Neutrophil (primary cell): ENCODE measurements around the gene LRMDA.

Source experiments
- H3K27ac ChIP-seq: fragments of 200-600 bp; sonication (generic); 2 replicates; pipeline ENCODE4 v1.5.1; 2016; ENCODE audit warnings: mild to moderate bottlenecking, moderate library complexity
- H3K27me3 ChIP-seq: fragments of 200-600 bp; sonication (generic); 2 replicates; pipeline ENCODE4 v1.6.0; 2016; ENCODE audit warnings: mild to moderate bottlenecking
- H3K36me3 ChIP-seq: fragments of 200-600 bp; sonication (generic); 2 replicates; pipeline ENCODE4 v1.5.1; 2017
- H3K4me1 ChIP-seq, 2 experiments: fragments of 200-600 bp in 1 of 2; sonication (generic) in 1 of 2; 1 replicate in 1 of 2; 2 replicates in 1 of 2; pipeline versions ENCODE4 v1.5.1 to v1.6.1; 2013 to 2016; ENCODE audit warnings: low read depth in 1 of 2, low read length in 1 of 2, mild to moderate bottlenecking in 1 of 2, moderate library complexity in 1 of 2; ENCODE audit not compliant: control insufficient read depth in 1 of 2, insufficient read depth in 1 of 2
- H3K4me3 ChIP-seq, 2 experiments: fragments of 200-600 bp in 1 of 2; sonication (generic) in 1 of 2; 1 replicate in 1 of 2; 2 replicates in 1 of 2; pipeline ENCODE4 v1.5.1; 2013 to 2016; ENCODE audit warnings: low read depth in 1 of 2, low read length in 1 of 2, mild to moderate bottlenecking in 1 of 2, moderate library complexity in 1 of 2
- H3K9me3 ChIP-seq: fragments of 200-600 bp; sonication (generic); 2 replicates; pipeline ENCODE4 v1.5.1; 2016
- TF ChIP-seq, protein P1 (sequence below): fragments of 200-600 bp; sonication (generic); IDR thresholded peaks from 2 replicates; pipeline ENCODE4 v1.5.1; 2016; ENCODE audit warnings: antibody characterized with exemption

LRMDA gene

DNA sequence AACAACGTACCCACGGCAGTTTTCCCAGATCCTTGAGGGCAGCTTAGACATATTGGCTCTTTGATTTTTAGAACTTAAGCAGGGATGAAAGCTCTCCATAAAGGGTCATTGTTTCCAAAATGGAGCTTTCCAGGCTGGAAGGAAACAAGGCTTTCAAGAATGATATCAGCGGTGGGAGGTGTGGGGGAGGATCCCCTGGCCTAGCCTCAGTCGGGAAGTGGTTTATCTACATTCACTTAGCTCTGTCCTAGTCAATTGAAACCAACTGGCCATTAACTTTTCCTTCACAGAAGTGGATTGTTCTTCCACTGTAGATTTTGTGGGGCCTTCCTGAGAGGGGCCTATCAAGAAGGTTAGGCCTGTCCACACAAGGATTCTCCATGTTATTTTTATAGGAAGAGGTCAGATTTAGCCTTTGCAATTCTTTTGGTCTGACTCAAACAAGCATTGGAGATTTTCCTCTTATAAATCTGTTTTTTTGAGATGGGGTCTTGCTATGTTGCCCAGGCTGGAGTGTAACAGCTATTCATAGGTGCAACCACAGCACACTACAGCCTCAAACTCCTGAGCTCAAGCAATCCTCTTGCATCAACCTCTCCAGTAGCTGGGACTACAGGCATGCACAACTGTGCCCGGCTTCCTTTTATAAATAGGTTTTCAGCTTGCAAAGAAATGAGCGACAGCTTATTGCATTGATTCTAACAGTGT is 343.5 kb downstream of the LRMDA start:
- Histone ChIP-seq H3K27ac (no peak overlapping the region), H3K27me3 (no peaks in the 10 kb centered on the region), H3K9me3 (no peaks in the 10 kb centered on the region), H3K36me3 (no peaks in the 10 kb centered on the region), H3K4me1 (peaks cover 19 to 20% of the 10 kb centered on the region in 2 experiments), H3K4me3 (no peak overlapping the region)
- TF ChIP-seq, protein P1, sequence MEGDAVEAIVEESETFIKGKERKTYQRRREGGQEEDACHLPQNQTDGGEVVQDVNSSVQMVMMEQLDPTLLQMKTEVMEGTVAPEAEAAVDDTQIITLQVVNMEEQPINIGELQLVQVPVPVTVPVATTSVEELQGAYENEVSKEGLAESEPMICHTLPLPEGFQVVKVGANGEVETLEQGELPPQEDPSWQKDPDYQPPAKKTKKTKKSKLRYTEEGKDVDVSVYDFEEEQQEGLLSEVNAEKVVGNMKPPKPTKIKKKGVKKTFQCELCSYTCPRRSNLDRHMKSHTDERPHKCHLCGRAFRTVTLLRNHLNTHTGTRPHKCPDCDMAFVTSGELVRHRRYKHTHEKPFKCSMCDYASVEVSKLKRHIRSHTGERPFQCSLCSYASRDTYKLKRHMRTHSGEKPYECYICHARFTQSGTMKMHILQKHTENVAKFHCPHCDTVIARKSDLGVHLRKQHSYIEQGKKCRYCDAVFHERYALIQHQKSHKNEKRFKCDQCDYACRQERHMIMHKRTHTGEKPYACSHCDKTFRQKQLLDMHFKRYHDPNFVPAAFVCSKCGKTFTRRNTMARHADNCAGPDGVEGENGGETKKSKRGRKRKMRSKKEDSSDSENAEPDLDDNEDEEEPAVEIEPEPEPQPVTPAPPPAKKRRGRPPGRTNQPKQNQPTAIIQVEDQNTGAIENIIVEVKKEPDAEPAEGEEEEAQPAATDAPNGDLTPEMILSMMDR: no peak

DNA sequence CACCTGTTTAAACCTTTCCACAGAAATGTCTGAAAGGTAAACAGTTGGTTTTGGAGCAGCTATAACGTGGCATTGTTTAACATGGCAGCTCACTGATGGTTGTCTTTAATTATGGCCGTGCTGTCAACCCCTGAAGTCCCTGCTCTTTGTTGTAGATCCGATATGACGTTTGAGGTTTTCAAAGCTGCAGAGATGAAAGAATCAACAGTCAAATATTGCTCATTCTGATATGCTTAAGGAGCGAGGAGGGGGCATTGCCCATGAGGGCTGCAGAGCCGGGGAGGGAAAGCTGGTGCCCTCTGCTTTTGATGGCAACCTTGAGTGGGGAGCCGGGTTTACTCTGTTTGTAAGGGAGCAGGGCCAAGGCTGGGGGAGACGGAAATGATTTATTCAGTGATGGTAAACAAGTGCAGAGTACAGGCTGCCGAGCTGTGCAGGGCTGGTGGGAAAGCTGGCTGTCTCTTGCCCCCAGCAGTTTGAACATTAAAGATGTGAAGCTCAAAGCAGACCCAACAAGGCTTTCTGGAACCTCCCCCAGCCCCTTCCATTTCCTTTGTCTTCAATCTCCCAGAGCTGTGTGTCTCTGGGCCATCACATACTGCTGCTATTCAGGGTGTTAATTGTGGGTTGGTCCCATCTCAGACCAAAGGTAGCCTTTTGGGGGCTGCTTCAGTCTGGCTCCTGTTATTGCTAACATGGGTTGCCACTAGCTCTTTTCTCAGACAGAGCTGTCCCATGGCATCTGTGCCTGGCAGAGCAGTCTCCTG is 345.5 kb downstream of the LRMDA start:
- Histone ChIP-seq H3K4me3 (no peak overlapping the region), H3K4me1 (peaks cover 5 to 6% of the 10 kb centered on the region in 2 experiments), H3K27me3 (no peaks in the 10 kb centered on the region), H3K36me3 (no peaks in the 10 kb centered on the region), H3K27ac (no peak overlapping the region), H3K9me3 (no peaks in the 10 kb centered on the region)
- TF ChIP-seq, protein P1: no peak

DNA sequence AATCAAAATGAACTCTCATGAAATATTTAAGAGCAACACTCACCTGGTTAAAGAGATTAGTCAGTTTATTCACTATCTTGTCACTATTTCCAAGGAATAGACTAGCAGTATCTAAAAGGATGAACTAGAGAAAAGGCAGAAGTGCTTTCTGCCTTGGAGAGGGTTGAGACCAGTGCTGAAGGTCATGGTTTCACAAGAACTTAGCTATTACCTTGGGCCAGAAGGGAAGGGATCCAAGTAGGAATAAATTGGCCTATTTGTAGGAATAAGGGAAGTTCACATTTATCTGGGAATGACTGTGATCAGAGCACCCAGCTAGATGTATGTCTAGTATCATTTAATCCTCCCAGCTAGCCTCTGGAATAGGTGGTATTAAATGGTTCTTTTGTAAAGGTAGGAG is 347.2 kb downstream of the LRMDA start:
- H3K27ac ChIP-seq: no peak overlapping the region
- no peaks in the 10 kb centered on the region for H3K9me3 ChIP-seq
- TF ChIP-seq, protein P1: no peak
- no peak overlapping the region for H3K4me3 ChIP-seq
- H3K4me1 ChIP-seq: no peaks in the 10 kb centered on the region
- no peaks in the 10 kb centered on the region for H3K36me3 ChIP-seq
- H3K27me3 ChIP-seq: no peaks in the 10 kb centered on the region

DNA sequence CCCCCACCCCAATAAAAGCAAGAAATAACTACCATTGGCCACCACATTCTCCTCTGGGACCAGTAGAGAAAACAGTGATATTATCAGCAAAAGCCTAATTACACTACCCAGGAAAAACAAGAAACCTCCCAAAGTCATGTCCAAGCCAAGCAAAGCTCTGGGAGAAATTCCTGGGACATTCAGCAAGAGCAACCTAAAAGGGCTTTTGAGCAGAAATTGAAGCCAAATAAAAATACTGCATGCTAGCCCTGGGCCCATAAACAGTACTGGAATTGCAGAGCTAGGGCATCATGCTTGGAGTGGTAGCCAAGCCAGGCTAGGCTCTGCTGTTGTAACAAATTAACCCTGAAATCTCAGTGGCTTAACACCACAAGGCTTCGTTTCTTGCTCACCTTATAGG is 347.9 kb downstream of the LRMDA start:
- Histone ChIP-seq H3K4me1 (no peaks in the 10 kb centered on the region), H3K4me3 (no peak overlapping the region), H3K27me3 (no peaks in the 10 kb centered on the region), H3K9me3 (no peaks in the 10 kb centered on the region), H3K27ac (no peak overlapping the region), H3K36me3 (no peaks in the 10 kb centered on the region)
- TF ChIP-seq, protein P1: no peak

DNA sequence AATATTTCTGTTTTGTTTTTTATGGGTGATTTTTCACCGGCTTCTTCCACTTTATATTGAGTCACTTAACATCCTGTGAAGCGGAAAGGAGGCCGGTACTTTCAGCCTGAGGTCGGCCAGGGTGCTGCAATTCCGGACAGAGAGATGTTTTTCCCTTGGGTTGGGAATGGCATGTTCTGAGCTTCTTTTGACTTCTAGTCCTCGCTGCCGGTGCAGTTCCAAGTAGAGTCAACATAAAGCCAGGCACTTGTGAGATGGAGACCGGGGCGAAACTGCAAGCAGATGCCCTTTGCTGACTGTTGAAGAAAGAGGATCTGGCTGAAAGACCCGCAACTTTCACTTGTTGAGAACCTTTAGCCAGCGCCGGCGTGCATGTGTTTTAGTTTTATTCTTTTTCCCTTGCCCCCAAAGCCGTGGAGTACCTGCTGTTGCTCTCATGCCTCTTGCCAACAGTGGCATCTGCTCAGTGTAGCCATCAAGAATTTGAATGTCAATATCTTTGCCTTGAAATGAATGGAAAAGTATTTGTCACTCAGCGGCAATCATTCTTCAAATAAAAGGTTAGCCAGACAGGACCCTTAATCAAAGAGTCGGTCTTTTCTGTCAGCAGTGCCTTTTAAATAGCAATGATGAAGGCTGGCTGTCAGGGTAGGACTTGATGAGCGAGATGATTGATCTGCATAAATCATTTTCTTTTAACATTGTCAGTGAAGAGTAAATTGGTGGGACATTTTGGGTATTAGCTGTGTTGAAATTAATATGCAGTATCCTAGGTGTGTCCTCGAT is 351.2 kb downstream of the LRMDA start:
- Histone ChIP-seq H3K36me3 (no peaks in the 10 kb centered on the region), H3K4me3 (no peak overlapping the region), H3K9me3 (no peaks in the 10 kb centered on the region), H3K27ac (no peak overlapping the region), H3K27me3 (no peaks in the 10 kb centered on the region), H3K4me1 (no peaks in the 10 kb centered on the region)
- TF ChIP-seq, protein P1: no peak
